Measurements from ENCODE around the gene PPM1F.

GRCh38 chr22:21964234-21964633 lies 11.6 kb upstream of the PPM1F start:
- TF ChIP-seq ZFP30 (CRISPR knock-in tag; IDR thresholded peaks at IDR 0.05) (no peak), BACH2 (CRISPR knock-in tag; IDR thresholded peaks at IDR 0.05; ENCODE audit: borderline replicate concordance) (no peak), ZNF8 (CRISPR knock-in tag; IDR thresholded peaks at IDR 0.05) (no peak), SNAI2 (CRISPR knock-in tag; IDR thresholded peaks at IDR 0.05) (no peak), ARNTL (CRISPR knock-in tag; IDR thresholded peaks at IDR 0.05; ENCODE audit: borderline replicate concordance, low read depth) (no peak), CSDC2 (CRISPR knock-in tag; IDR thresholded peaks at IDR 0.05) (no peak), TSHZ2 (CRISPR knock-in tag; IDR thresholded peaks at IDR 0.05) (no peak)

All from SK-N-SH treated with all-trans-retinoic acid at 6 μM for 48 hours (cell line).